AG09309 (cell line): ENCODE measurements around the gene JDP2.

Source experiments
- DNase-seq: peaks from one replicate; pipeline ENCODE4 v3.0.0-alpha.2; 2010; ENCODE audit warnings: low read depth
- H3K4me3 ChIP-seq: 2 replicates; pipeline ENCODE4 v1.5.1; 2011; ENCODE audit warnings: mild to moderate bottlenecking, low read depth, low read length, moderate library complexity; ENCODE audit not compliant: control insufficient read depth
- TF ChIP-seq, protein P1 (sequence below): IDR thresholded peaks from 2 replicates; pipeline ENCODE4 v1.5.1; 2011; ENCODE audit warnings: mild to moderate bottlenecking, low read depth, low read length, inconsistent platforms; ENCODE audit not compliant: insufficient read depth, control insufficient read depth; ENCODE audit errors: missing control alignments

JDP2 gene

GRCh38 chr14:75434138-75434889 is 6.5 kb downstream of the JDP2 start:
- DNase-seq, result no peak
- TF ChIP-seq, protein P1, sequence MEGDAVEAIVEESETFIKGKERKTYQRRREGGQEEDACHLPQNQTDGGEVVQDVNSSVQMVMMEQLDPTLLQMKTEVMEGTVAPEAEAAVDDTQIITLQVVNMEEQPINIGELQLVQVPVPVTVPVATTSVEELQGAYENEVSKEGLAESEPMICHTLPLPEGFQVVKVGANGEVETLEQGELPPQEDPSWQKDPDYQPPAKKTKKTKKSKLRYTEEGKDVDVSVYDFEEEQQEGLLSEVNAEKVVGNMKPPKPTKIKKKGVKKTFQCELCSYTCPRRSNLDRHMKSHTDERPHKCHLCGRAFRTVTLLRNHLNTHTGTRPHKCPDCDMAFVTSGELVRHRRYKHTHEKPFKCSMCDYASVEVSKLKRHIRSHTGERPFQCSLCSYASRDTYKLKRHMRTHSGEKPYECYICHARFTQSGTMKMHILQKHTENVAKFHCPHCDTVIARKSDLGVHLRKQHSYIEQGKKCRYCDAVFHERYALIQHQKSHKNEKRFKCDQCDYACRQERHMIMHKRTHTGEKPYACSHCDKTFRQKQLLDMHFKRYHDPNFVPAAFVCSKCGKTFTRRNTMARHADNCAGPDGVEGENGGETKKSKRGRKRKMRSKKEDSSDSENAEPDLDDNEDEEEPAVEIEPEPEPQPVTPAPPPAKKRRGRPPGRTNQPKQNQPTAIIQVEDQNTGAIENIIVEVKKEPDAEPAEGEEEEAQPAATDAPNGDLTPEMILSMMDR, result no peak
- no peak overlapping the region for H3K4me3 ChIP-seq

DNA sequence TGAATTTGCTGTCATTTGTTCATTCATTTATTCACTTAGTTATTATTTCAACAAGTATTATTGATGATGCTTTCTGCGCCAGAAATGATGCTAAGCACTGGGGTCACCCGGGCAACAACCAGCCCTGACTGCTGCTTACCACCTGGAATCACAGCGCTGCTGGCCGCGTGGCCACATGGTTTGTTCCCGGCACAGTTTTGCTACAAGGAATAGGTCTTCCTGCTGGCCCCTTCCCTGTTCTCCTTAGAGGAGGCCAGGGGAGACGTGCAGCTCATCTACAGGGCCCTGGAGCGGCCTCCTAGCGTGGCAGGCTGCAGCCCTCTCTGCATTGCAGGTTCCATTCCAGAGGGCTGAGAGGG is 7.0 kb downstream of the JDP2 start:
- TF ChIP-seq, protein P1, result no peak

DNA sequence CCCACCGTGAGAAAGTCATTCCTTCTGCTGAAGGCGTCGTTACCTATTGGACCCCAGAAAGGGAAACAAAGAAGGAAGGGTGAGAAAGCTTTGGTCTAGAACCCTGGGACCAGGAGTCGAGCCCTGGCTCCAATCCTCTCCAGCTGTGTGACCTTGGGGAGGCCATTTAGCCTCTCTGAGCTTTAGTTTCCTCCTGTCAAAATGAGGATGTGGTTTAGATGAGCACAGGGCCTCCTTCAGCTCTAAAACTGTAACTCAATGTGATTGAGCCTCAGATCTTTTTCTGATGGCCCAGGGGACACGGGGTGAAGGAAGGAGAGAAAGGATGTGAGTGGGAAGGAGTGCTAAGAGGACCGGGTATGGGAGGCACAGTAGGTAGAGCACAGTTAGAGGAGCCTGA is 7.7 kb downstream of the JDP2 start:
- TF ChIP-seq, protein P1, result no peak
- no peak overlapping the region for H3K4me3 ChIP-seq
- no peak for DNase-seq

More for the DNA sequence above, 7.0 kb downstream of the JDP2 start:
- no peak overlapping the region for H3K4me3 ChIP-seq
- no peak for DNase-seq

DNA sequence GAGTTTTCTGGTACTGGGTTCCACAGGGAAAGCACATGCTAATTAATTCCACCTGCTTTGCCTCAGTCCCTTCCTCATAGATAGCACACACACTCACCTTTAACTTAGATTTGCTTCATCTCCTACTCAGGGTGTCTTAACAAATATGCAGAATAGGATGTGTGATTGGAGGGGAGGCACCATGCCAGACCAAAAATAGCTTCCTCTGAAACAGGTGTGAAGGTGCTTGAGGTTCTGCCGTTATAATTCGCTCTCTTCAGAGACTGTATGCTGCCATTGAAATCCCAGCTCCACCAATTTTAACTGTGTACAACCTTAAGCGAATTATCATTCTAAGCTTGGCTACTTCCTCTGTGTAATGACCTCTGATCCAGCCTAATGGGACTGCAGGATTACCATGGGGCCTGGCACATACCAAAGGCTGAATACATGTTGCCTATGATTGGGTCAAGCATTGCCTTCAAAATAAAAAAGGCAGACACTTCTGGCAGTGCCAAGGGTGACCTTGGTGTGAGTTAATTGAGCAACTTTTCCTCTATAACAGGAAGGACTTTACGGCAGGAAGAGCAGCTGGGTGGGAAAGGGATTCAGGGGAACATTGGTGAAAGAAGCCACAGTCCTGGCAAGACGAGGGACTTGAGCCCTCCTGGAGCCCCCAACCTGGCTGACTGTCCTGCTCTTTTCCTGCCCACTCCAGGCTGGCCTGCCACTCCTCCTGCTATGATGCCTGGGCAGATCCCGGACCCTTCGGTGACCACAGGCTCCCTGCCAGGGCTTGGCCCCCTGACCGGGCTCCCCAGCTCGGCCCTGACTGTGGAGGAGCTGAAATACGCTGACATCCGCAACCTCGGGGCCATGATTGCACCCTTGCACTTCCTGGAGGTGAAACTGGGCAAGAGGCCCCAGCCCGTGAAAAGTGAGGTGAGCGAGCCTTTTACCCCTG is 9.7 kb downstream of the JDP2 start:
- TF ChIP-seq, protein P1, result no peak
- DNase-seq, result no peak
- no peak overlapping the region for H3K4me3 ChIP-seq

GRCh38 chr14:75438486-75439080 is 10.8 kb downstream of the JDP2 start:
- TF ChIP-seq, protein P1, result no peak

DNA sequence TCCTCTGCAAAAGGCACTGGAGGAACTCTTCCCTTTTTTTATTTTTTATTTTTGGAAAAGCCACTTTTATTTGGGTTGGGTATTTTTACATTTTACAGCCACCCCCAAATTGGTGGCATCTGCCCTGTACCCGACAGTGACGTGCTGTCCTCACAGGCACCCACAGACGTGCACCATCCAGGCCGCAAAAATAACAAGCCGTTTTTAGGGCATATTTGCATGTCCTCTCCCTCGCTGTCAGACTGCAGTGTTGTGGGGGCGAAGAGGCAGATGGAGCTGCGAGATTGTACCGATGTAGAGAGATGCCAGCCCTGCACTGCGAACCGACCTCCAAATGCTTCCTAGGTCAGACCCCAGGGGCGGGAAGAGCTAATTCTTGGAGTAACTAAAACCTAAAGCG is 12.2 kb downstream of the JDP2 start:
- DNase-seq, result no peak
- H3K4me3 ChIP-seq, result no peak overlapping the region
- TF ChIP-seq, protein P1, result no peak

More at GRCh38 chr14:75438486-75439080, 10.8 kb downstream of the JDP2 start:
- H3K4me3 ChIP-seq, result no peak overlapping the region
- DNase-seq, result no peak
